ENCODE measurements around the gene RYK. TPM values are rescaled to one million over a fixed set of nuclear protein-coding genes. Genes with fewer than 3 reads are reported as not detected.

Gene RYK
- polyA plus RNA-seq, 2 of the 4 experiments (the other 2 are of a cell fraction), result 28.4 to 41.9 TPM

- TF ChIP-seq FOXS1 (CRISPR knock-in tag; IDR thresholded peaks at IDR 0.05), result no peak
- no peak for TF ChIP-seq FOSB (CRISPR knock-in tag; IDR thresholded peaks at IDR 0.05)
- TF ChIP-seq POLR2A (IDR thresholded peaks at IDR 0.05; ENCODE audit: low read length), result no peak
- no peak for TF ChIP-seq USF2 (IDR thresholded peaks at IDR 0.05)
- no peak for TF ChIP-seq RARB (CRISPR knock-in tag; IDR thresholded peaks at IDR 0.05)
- TF ChIP-seq CHD2 (IDR thresholded peaks at IDR 0.05; ENCODE audit: low read length, partially characterized antibody), result no peak
Measured at GRCh38 chr3:134237454-134238145, 13.1 kb downstream of the RYK start (continued).

- TF ChIP-seq KDM5A (IDR thresholded peaks at IDR 0.05) (no peak), CBX8 (IDR thresholded peaks at IDR 0.05) (no peak), NFE2L2 (conservative IDR thresholded peaks at IDR 0.05; ENCODE audit: low read length) (no peak), FOSL2 (IDR thresholded peaks at IDR 0.05) (no peak), FOSL2 (CRISPR knock-in tag; IDR thresholded peaks at IDR 0.05) (no peak), MYC (IDR thresholded peaks at IDR 0.05; ENCODE audit: borderline replicate concordance, low read length) (no peak), RARB (CRISPR knock-in tag; IDR thresholded peaks at IDR 0.05) (no peak), CEBPB (IDR thresholded peaks at IDR 0.05) (no peak), RAD21 (conservative IDR thresholded peaks at IDR 0.05 in 1 of 2, IDR thresholded peaks at IDR 0.05 in 1 of 2) (no peak), MAZ (IDR thresholded peaks at IDR 0.05; ENCODE audit: borderline replicate concordance, low read depth, low read length) (no peak), PBX3 (IDR thresholded peaks at IDR 0.05) (no peak), HDAC2 (IDR thresholded peaks at IDR 0.05) (no peak), GATA3 (IDR thresholded peaks at IDR 0.05; ENCODE audit: borderline replicate concordance) (no peak)
- Histone ChIP-seq H3K4me1 (peaks cover 36% of the 10 kb centered on the region), H3K27ac (no peak overlapping the region), H3K4me2 (peak overlapping the region; percentile 34; the same call in 2 of the 3 replicates), H3K9me3 (0 out of 3 replicates have a peak, but pooled peaks cover 2% of the 10 kb centered on the region), H3K4me3 (no peak overlapping the region)
- DNase-seq (ENCODE audit: low read depth in 1 of 2, low spot score in 1 of 2), result no peak
- ChIA-PET POLR2A (no interaction called here), CTCF (interaction anchor here (1.0 to 1.4 kb wide), 2 partner anchors 23 to 25 kb away, joined by 3 read pairs; no protein-coding TSS in a partner anchor)
- ATAC-seq, result no peak
- 59% methylated on average over 3 of the region's 3 CpGs for WGBS (ENCODE audit: missing lambda C conversion rate)
- no peak for FAIRE-seq
Measured at GRCh38 chr3:134236505-134237170, 14.0 kb downstream of the RYK start.

- DNase-seq (ENCODE audit: low read depth in 1 of 2, low spot score in 1 of 2) (no peak), FAIRE-seq (no peak), ATAC-seq (no peak)
- Histone ChIP-seq H3K4me1 (peaks cover 35% of the 10 kb centered on the region), H3K27ac (no peak overlapping the region), H3K4me2 (no peak overlapping the region; the same call in 2 of the 3 replicates), H3K4me3 (no peak overlapping the region), H3K9me3 (0 out of 3 replicates have a peak, but pooled peaks cover 2% of the 10 kb centered on the region)
- CTCF ChIA-PET, result interaction anchor here (1.0 kb wide), 1 partner anchor 22 kb away, joined by 3 read pairs; no protein-coding TSS in a partner anchor
- TF ChIP-seq HOXB5 (CRISPR knock-in tag; IDR thresholded peaks at IDR 0.05) (no peak), CHD4 (IDR thresholded peaks at IDR 0.05; ENCODE audit: borderline replicate concordance) (no peak), JUN (IDR thresholded peaks at IDR 0.05) (no peak), MYC (IDR thresholded peaks at IDR 0.05; ENCODE audit: borderline replicate concordance, low read length) (no peak)
- WGBS (ENCODE audit: missing lambda C conversion rate), result 97% methylated on average over 3 of the region's 3 CpGs
- POLR2A ChIA-PET, result no interaction called here
Measured at GRCh38 chr3:134235577-134236076, 15.0 kb downstream of the RYK start.

Measured in A549 (cell line).